ENCODE measurements around the gene TPRX1. TPM values are rescaled to one million over a fixed set of nuclear protein-coding genes. Genes with fewer than 3 reads are reported as not detected.

TPRX1 gene
- total RNA-seq, 2 experiments from 2014 or later = not detected

- intact Hi-C loops (cut with DNase I, micrococcal nuclease) = no loop called here
- no peak overlapping the region for H3K27ac ChIP-seq (ENCODE audit: low read depth in 1 of 2, low read length in 2 of 2)
- CTCF ChIA-PET = no interaction called here
- TF ChIP-seq CTCF (IDR thresholded peaks at IDR 0.05) = no peak
- H3K27me3 ChIP-seq (ENCODE audit: control insufficient read depth in 1 of 2, insufficient read depth in 2 of 2, low read length in 2 of 2) = peaks cover 0 to 2% of the 10 kb centered on the region in 2 experiments
- H3K9me3 Mint-ChIP-seq = no peaks in the 10 kb centered on the region
- no peaks in the 10 kb centered on the region for H3K4me1 ChIP-seq (ENCODE audit: insufficient read depth, low read length)
- H3K4me1 Mint-ChIP-seq (ENCODE audit: low read depth) = no peaks in the 10 kb centered on the region
- H3K4me3 ChIP-seq (ENCODE audit: low read length) = no peak overlapping the region
- H3K9me3 ChIP-seq (ENCODE audit: control insufficient read depth in 1 of 2, insufficient read depth in 1 of 2, low read length in 2 of 2) = peaks cover 0 to 6% of the 10 kb centered on the region in 2 experiments
- no peaks in the 10 kb centered on the region for H3K27me3 Mint-ChIP-seq
- DNase-seq = no peak
- H3K4me3 Mint-ChIP-seq = no peak overlapping the region
- no peaks in the 10 kb centered on the region for H3K36me3 ChIP-seq (ENCODE audit: insufficient read depth, low read length)
- POLR2A ChIA-PET = no interaction called here
- no peak overlapping the region for H3K27ac Mint-ChIP-seq
- ATAC-seq (ENCODE audit: poor library complexity) = no peak
- H3K36me3 Mint-ChIP-seq (ENCODE audit: low read depth) = no peaks in the 10 kb centered on the region
Observed at GRCh38 chr19:47836038-47836437, 31.7 kb upstream of the TPRX1 start.

GRCh38 chr19:47832723-47833122 is 28.4 kb upstream of the TPRX1 start:
- peaks cover 0 to 2% of the 10 kb centered on the region in 2 experiments for H3K27me3 ChIP-seq (ENCODE audit: control insufficient read depth in 1 of 2, insufficient read depth in 2 of 2, low read length in 2 of 2)
- H3K4me3 ChIP-seq (ENCODE audit: low read length) = no peak overlapping the region
- no peak overlapping the region for H3K4me3 Mint-ChIP-seq
- no peaks in the 10 kb centered on the region for H3K36me3 ChIP-seq (ENCODE audit: insufficient read depth, low read length)
- no peak for TF ChIP-seq CTCF (IDR thresholded peaks at IDR 0.05)
- H3K4me1 Mint-ChIP-seq (ENCODE audit: low read depth) = no peaks in the 10 kb centered on the region
- intact Hi-C loops (cut with DNase I, micrococcal nuclease) = no loop called here
- DNase-seq = no peak
- H3K27ac ChIP-seq (ENCODE audit: low read depth in 1 of 2, low read length in 2 of 2) = no peak overlapping the region
- ATAC-seq (ENCODE audit: poor library complexity) = no peak
- no peaks in the 10 kb centered on the region for H3K27me3 Mint-ChIP-seq
- no peaks in the 10 kb centered on the region for H3K4me1 ChIP-seq (ENCODE audit: insufficient read depth, low read length)
- ChIA-PET POLR2A (no interaction called here), CTCF (no interaction called here)
- H3K9me3 ChIP-seq (ENCODE audit: control insufficient read depth in 1 of 2, insufficient read depth in 1 of 2, low read length in 2 of 2) = no peaks in the 10 kb centered on the region
- H3K36me3 Mint-ChIP-seq (ENCODE audit: low read depth) = no peaks in the 10 kb centered on the region
- no peak overlapping the region for H3K27ac Mint-ChIP-seq
- no peaks in the 10 kb centered on the region for H3K9me3 Mint-ChIP-seq

GRCh38 chr19:47826800-47827199 is 22.4 kb upstream of the TPRX1 start:
- peaks cover 16% of the 10 kb centered on the region for H3K27me3 Mint-ChIP-seq
- CTCF ChIA-PET = no interaction called here
- Histone ChIP-seq H3K27ac (ENCODE audit: low read depth in 1 of 2, low read length in 2 of 2) (no peak overlapping the region), H3K9me3 (ENCODE audit: control insufficient read depth in 1 of 2, insufficient read depth in 1 of 2, low read length in 2 of 2) (peaks cover 0 to 4% of the 10 kb centered on the region in 2 experiments), H3K36me3 (ENCODE audit: insufficient read depth, low read length) (no peaks in the 10 kb centered on the region), H3K27me3 (ENCODE audit: control insufficient read depth in 1 of 2, insufficient read depth in 2 of 2, low read length in 2 of 2) (peaks cover 0 to under 1% of the 10 kb centered on the region in 2 experiments), H3K4me3 (ENCODE audit: low read length) (no peak overlapping the region), H3K4me1 (ENCODE audit: insufficient read depth, low read length) (no peaks in the 10 kb centered on the region)
- POLR2A ChIA-PET = interaction anchor here (0.5 kb wide), 1 partner anchor 442 kb away, joined by 3 read pairs; no protein-coding TSS in a partner anchor
- intact Hi-C loops (cut with DNase I, micrococcal nuclease) = no loop called here
- no peaks in the 10 kb centered on the region for H3K4me1 Mint-ChIP-seq (ENCODE audit: low read depth)
- H3K36me3 Mint-ChIP-seq (ENCODE audit: low read depth) = no peaks in the 10 kb centered on the region
- no peaks in the 10 kb centered on the region for H3K9me3 Mint-ChIP-seq
- DNase-seq (no peak), ATAC-seq (ENCODE audit: poor library complexity) (no peak)
- no peak overlapping the region for H3K4me3 Mint-ChIP-seq
- no peak for TF ChIP-seq CTCF (IDR thresholded peaks at IDR 0.05)
- no peak overlapping the region for H3K27ac Mint-ChIP-seq

Data from CD4-positive, alpha-beta T cell (primary cell).